Middle frontal gyrus (tissue), 1 donor: Measurements from ENCODE around the gene TMEM8B.
"Not testable (repeated sequence)": the region's sequence is repeated elsewhere in the genome, so short reads cannot be mapped to it uniquely, and the experiment has no call there.

Source experiments
- DNase-seq: peaks from one replicate; pipeline ENCODE4 v3.0.0-alpha.2; 2015; ENCODE audit warnings: low spot score; ENCODE audit errors: extremely low spot score

Gene TMEM8B

GRCh38 chr9:35905912-35906679 is 77.1 kb downstream of the TMEM8B start, which contains the start of gene HRCT1:
TSS of gene HRCT1 (plus strand) at chr9:35906202. CDS start at chr9:35906288, 86 bp downstream.
- DNase-seq = no peak

DNA sequence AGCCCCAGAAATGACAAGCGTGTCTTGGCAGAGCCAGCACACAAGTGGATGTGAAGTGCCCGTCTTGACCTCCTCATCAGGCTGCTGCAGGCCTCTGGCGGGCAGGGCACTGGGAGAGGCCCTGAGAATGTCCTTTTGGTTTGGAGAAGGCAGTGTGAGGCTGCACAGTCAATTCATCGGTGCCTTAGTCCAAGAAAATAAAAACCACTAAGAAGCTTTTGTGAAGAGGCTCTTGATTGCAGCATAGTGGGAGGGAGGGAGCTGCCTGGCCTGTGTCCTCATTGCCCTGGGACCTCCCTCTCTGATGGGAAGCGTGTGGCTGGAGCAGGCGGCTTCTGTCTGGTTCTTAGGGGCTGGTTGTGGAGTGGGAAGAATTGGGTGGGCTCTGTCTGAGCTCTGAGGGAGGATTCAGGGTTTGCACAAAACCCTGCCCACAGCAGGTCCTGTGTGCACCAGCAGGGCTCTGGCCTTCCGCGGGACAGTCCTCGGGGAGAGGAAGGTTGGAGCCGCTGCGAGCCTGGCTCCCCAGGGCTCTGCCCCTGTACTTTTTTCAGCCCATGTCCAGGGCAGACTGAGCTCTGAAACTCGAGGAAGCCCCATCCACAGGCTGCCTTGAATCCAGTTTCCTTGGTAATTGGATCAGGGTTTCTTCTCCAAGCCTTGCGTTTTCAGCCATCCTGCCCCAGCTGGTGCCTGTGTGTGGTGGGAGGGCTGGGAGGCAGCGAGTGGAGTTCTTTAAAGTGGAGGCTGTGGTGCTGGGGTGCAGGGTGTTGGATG is 78.1 kb downstream of the TMEM8B start:
- no peak for DNase-seq

DNA sequence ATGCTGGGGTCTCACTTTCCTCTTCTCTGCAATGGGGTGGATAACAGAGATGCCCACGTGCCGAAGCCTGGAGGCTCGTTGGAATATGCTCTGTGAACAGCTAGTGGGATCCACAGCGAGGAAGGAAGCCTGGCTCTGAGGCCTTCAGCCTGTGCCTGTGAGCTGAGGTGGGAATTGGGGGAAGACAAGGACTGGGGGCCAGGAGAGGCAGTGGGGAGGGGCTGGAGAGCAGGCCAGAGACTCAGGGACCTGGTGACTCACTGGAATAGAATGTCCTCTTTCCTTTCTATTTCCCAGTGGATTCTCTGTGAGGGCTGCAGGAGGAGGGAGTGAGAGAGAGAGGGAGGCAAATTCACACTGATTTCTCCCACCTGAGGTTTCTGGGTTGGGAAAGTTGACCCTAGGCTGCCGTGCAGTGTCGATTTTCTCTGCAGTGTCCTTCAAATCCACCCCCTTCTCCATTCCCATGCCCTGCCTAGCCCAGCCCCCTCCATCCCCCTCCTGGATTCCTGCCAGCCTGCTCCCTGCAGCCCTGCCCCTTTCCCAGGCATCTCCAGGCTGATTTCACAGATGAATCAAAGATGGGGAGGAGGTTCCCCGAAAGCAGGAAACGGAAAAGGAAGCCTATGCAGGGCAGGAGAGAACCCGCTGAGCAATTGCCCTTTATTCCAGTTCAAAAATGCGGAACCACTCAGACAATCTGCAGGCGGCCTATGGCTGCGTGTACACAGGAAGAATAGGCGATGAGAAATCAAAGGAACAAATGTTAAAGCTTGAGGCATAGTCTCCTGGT is 78.9 kb downstream of the TMEM8B start:
- DNase-seq = no peak

GRCh38 chr9:35908504-35909125 is 79.6 kb downstream of the TMEM8B start:
- DNase-seq = no peak

DNA sequence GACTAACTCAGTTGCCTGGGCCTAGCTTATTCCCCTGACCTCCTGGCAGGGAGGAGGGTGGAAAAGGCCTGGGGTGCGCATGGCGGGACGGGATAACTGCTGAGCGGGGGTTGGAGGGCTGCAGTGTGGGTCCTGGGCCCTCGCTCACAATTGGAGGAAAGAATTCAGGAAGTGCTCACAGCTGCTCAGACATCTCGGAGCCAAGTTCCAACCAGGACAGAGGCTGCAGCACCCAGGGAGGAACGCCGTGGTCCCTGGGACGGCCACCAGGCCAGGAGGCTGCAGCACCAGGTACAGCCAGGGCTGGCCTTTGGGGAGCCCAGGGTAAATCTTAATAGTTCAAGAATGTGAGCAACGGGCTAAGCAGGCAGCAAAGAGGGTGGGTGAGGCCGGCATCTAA is 80.2 kb downstream of the TMEM8B start, which contains the start of gene SPAAR:
SPAAR (plus strand) TSS at position 217 of the 400 bp plus-strand sequence. CDS start 974 bp downstream, outside the sequence.
- DNase-seq = no peak

DNA sequence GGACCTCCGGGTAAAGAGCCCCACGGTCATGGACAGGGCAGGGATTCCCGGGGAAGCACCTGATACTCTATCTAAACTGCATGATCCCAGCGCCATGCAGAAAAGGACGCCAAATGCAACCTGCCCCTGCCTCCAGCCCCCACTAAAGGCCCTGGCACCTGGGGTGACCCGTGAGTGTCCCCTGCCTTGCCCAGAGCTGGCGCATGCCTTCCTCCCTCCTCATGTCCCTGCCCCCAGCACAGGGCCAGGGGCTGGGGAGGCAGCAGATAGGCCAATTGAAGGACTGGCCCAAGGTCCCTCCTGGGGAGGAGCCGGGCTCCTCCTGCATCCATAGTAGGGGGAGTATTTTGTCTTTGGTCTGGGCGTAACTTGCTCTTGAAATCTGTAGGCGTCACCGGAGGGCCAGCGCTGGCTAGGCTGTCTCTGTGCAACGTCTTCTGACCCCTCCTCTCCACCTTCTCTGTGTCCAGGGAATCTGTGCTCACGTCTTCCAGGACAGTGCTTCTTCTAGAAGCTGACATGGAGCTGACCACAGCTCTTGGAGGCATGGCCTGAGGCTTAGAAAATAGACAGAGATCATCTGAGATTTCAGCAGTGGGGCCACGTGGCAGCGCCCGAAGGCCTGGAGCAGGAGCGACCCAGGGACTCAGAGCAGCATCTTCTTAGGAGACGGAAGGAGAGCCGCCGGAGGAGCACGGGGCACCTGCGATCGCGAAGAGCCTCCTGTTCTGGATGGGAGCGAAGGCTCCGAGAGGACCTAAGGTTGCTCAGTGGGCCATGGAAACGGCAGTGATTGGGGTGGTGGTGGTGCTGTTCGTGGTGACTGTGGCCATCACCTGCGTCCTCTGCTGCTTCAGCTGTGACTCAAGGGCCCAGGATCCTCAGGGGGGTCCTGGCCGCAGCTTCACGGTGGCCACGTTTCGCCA is 80.9 kb downstream of the TMEM8B start:
- no peak for DNase-seq

GRCh38 chr9:35910613-35911359 is 81.8 kb downstream of the TMEM8B start:
- no peak for DNase-seq

GRCh38 chr9:35911690-35912089 is 82.7 kb downstream of the TMEM8B start:
- no peak for DNase-seq

- DNase-seq = no peak
Observed at GRCh38 chr9:35912791-35913400, 83.9 kb downstream of the TMEM8B start.

DNA sequence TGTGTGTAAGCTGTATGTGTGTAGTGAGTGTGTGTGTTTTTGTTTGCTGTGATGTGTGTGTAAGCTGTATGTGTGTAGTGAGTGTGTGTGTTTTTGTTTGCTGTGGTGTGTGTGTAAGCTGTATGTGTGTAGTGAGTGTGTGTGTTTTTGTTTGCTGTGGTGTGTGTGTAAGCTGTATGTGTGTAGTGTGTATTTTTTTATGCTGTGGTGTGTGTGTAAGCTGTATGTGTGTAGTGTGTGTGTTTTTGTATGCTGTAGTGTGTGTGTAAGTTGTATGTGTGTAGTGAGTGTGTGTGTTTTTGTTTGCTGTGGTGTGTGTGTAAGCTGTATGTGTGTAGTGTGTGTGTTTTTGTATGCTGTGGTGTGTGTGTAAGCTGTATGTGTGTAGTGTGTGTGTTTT is 84.4 kb downstream of the TMEM8B start:
- DNase-seq = not testable (repeated sequence)

- DNase-seq = no peak
Observed at GRCh38 chr9:35914301-35914807, 85.3 kb downstream of the TMEM8B start.
